ENCODE data around the gene A3GALT2. TPM values are rescaled to one million over a fixed set of nuclear protein-coding genes. Genes with fewer than 3 reads are reported as not detected.

Gene A3GALT2
- polyA plus RNA-seq, 1 of the 3 experiments (the other 2 are of a cell fraction), result 0.07 TPM

DNA sequence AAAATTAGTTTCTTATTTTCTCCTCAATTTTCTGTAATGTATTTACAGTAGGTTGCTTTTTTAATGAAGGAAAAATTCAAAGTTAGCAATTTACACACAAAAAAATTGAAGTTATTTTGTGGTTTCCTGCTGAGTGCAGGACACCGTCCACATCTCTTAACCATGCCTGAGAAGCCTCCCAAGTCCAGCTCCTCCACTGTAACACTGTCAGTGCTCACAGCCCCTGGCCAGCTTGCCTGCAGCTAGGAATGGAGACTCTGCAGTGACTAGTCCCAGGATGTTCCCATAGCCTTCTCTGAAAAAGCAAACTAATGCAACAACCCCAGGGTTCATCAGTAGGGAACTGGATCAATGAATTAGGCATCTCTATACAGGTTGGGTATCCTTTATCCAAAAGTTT is 3.5 kb downstream of the A3GALT2 start:
- no peak overlapping the region for H3K4me2 ChIP-seq
- H3K9ac ChIP-seq, result no peak overlapping the region
- CTCF ChIA-PET, result interaction anchor here (1.1 kb wide), 1 partner anchor 11 kb away, joined by 3 read pairs; no protein-coding TSS in a partner anchor
- H3F3A ChIP-seq (replicated peaks; ENCODE audit: insufficient read depth), result peaks cover 9% of the 10 kb centered on the region
- H3K79me2 ChIP-seq (ENCODE audit: insufficient read depth), result no peaks in the 10 kb centered on the region
- no peaks in the 10 kb centered on the region for H3K9me3 ChIP-seq
- TF ChIP-seq RCOR1 (IDR thresholded peaks at IDR 0.05; ENCODE audit: low read length) (no peak), GATA2 (CRISPR knock-in tag; IDR thresholded peaks at IDR 0.05) (no peak), MAX (IDR thresholded peaks at IDR 0.05; ENCODE audit: low read depth) (no peak), MEF2A (IDR thresholded peaks at IDR 0.05; ENCODE audit: borderline replicate concordance, low read depth) (no peak), TEAD4 (IDR thresholded peaks at IDR 0.05; ENCODE audit: borderline replicate concordance, insufficient read depth) (no peak), CHD2 (IDR thresholded peaks at IDR 0.05; ENCODE audit: low read length, partially characterized antibody) (no peak), GABPA (IDR thresholded peaks at IDR 0.05; ENCODE audit: low read depth) (no peak), MXI1 (IDR thresholded peaks at IDR 0.05; ENCODE audit: low read depth, low read length) (no peak), FOXJ3 (CRISPR knock-in tag; IDR thresholded peaks at IDR 0.05) (no peak), JUND (IDR thresholded peaks at IDR 0.05) (no peak), TCF12 (IDR thresholded peaks at IDR 0.05) (no peak), ELF1 (IDR thresholded peaks at IDR 0.05) (no peak), FOSL2 (IDR thresholded peaks at IDR 0.05; ENCODE audit: borderline replicate concordance, low read depth) (no peak), RAD21 (IDR thresholded peaks at IDR 0.05; ENCODE audit: low read length) (no peak), USF2 (IDR thresholded peaks at IDR 0.05; ENCODE audit: borderline replicate concordance, low read depth, low read length) (no peak), SMC3 (IDR thresholded peaks at IDR 0.05; ENCODE audit: low read depth, low read length) (no peak)
- TF ChIP-seq, protein P1, sequence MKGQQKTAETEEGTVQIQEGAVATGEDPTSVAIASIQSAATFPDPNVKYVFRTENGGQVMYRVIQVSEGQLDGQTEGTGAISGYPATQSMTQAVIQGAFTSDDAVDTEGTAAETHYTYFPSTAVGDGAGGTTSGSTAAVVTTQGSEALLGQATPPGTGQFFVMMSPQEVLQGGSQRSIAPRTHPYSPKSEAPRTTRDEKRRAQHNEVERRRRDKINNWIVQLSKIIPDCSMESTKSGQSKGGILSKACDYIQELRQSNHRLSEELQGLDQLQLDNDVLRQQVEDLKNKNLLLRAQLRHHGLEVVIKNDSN (IDR thresholded peaks at IDR 0.05; ENCODE audit: borderline replicate concordance, low read depth), result no peak
- TF ChIP-seq, protein P2, sequence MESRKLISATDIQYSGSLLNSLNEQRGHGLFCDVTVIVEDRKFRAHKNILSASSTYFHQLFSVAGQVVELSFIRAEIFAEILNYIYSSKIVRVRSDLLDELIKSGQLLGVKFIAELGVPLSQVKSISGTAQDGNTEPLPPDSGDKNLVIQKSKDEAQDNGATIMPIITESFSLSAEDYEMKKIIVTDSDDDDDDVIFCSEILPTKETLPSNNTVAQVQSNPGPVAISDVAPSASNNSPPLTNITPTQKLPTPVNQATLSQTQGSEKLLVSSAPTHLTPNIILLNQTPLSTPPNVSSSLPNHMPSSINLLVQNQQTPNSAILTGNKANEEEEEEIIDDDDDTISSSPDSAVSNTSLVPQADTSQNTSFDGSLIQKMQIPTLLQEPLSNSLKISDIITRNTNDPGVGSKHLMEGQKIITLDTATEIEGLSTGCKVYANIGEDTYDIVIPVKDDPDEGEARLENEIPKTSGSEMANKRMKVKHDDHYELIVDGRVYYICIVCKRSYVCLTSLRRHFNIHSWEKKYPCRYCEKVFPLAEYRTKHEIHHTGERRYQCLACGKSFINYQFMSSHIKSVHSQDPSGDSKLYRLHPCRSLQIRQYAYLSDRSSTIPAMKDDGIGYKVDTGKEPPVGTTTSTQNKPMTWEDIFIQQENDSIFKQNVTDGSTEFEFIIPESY (IDR thresholded peaks at IDR 0.05; ENCODE audit: borderline replicate concordance, low read depth), result no peak
- TF ChIP-seq, protein P3, sequence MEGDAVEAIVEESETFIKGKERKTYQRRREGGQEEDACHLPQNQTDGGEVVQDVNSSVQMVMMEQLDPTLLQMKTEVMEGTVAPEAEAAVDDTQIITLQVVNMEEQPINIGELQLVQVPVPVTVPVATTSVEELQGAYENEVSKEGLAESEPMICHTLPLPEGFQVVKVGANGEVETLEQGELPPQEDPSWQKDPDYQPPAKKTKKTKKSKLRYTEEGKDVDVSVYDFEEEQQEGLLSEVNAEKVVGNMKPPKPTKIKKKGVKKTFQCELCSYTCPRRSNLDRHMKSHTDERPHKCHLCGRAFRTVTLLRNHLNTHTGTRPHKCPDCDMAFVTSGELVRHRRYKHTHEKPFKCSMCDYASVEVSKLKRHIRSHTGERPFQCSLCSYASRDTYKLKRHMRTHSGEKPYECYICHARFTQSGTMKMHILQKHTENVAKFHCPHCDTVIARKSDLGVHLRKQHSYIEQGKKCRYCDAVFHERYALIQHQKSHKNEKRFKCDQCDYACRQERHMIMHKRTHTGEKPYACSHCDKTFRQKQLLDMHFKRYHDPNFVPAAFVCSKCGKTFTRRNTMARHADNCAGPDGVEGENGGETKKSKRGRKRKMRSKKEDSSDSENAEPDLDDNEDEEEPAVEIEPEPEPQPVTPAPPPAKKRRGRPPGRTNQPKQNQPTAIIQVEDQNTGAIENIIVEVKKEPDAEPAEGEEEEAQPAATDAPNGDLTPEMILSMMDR (IDR thresholded peaks at IDR 0.05), result no peak
- TF ChIP-seq, protein P4, sequence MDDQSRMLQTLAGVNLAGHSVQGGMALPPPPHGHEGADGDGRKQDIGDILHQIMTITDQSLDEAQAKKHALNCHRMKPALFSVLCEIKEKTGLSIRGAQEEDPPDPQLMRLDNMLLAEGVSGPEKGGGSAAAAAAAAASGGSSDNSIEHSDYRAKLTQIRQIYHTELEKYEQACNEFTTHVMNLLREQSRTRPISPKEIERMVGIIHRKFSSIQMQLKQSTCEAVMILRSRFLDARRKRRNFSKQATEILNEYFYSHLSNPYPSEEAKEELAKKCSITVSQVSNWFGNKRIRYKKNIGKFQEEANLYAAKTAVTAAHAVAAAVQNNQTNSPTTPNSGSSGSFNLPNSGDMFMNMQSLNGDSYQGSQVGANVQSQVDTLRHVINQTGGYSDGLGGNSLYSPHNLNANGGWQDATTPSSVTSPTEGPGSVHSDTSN (IDR thresholded peaks at IDR 0.05), result no peak
- 0 out of 4 replicates have a peak, but pooled peaks cover 0 to 4% of the 10 kb centered on the region in 2 experiments for H3K4me1 ChIP-seq (ENCODE audit: control insufficient read depth in 1 of 2, insufficient read depth in 2 of 2, low read depth in 1 of 2, low read length in 1 of 2)
- 71% methylated on average over 1 of the region's 1 CpG for WGBS (ENCODE audit: low lambda C conversion rate)
- POLR2A ChIA-PET, result no interaction called here
- H2AFZ ChIP-seq (ENCODE audit: low read depth), result no peak overlapping the region
- no peak overlapping the region for H3K4me3 ChIP-seq (ENCODE audit: low read depth in 2 of 2, low read length in 1 of 2)
- no peaks in the 10 kb centered on the region for H3K27me3 ChIP-seq (ENCODE audit: insufficient read depth)
- DNase-seq, result no peak
- no peaks in the 10 kb centered on the region for H4K20me1 ChIP-seq (ENCODE audit: insufficient read depth)
- H3K9me2 ChIP-seq, result no peaks in the 10 kb centered on the region
- H3K36me3 ChIP-seq (replicated peaks in 1 of 2; ENCODE audit: control insufficient read depth in 1 of 2, insufficient read depth in 2 of 2, low read length in 1 of 2), result peaks cover 8 to 10% of the 10 kb centered on the region in 2 experiments
- no peak overlapping the region for H3K27ac ChIP-seq (ENCODE audit: low read depth in 2 of 2, low read length in 1 of 2)

Measured in SK-N-SH (cell line).